HEK293 (cell line): ENCODE measurements around the gene APBB2.

Experiments used
- CTCF ChIP-seq: fragments of 450-650 bp; formaldehyde crosslinking; IDR thresholded peaks from 2 replicates; pipeline ENCODE4 v1.5.1; 2016; ENCODE audit warnings: missing biosample characterization, missing genetic modification characterization
- GLI2 ChIP-seq: fragments of 450-650 bp; formaldehyde crosslinking; IDR thresholded peaks from 2 replicates; pipeline ENCODE4; 2017; ENCODE audit warnings: missing biosample characterization, missing genetic modification characterization, low read depth, borderline replicate concordance
- PRDM1 ChIP-seq: fragments of 450-650 bp; formaldehyde crosslinking; IDR thresholded peaks from 2 replicates; pipeline ENCODE4; 2016; ENCODE audit warnings: missing biosample characterization, missing genetic modification characterization
- ZNF24 ChIP-seq: fragments of 450-650 bp; formaldehyde crosslinking; IDR thresholded peaks from 2 replicates; pipeline ENCODE4 v1.5.1; 2016; ENCODE audit warnings: missing biosample characterization, missing genetic modification characterization
- ZNF544 ChIP-seq: fragments of 450-650 bp; formaldehyde crosslinking; IDR thresholded peaks from 2 replicates; pipeline ENCODE4 v1.5.0; 2017; ENCODE audit warnings: missing biosample characterization, missing genetic modification characterization

- TF ChIP-seq GLI2 (tag by site-specific recombination): no peak
- TF ChIP-seq CTCF (tag by site-specific recombination): no peak
- no peak for TF ChIP-seq ZNF24
- no peak for TF ChIP-seq ZNF544 (tag by site-specific recombination)
- no peak for TF ChIP-seq PRDM1
Observed at GRCh38 chr4:41144812-41145211, 69.5 kb downstream of the APBB2 start.
